ENCODE results near the gene DGKB. TPM values are rescaled to one million over a fixed set of nuclear protein-coding genes. Genes with fewer than 3 reads are reported as not detected.

The DGKB gene
- total RNA-seq, 2 donors from 2014 or later = 0.44 to 0.63 TPM

GRCh38 chr7:14147532-14147931 is 755.0 kb downstream of the DGKB start:
- TF ChIP-seq, protein P1, sequence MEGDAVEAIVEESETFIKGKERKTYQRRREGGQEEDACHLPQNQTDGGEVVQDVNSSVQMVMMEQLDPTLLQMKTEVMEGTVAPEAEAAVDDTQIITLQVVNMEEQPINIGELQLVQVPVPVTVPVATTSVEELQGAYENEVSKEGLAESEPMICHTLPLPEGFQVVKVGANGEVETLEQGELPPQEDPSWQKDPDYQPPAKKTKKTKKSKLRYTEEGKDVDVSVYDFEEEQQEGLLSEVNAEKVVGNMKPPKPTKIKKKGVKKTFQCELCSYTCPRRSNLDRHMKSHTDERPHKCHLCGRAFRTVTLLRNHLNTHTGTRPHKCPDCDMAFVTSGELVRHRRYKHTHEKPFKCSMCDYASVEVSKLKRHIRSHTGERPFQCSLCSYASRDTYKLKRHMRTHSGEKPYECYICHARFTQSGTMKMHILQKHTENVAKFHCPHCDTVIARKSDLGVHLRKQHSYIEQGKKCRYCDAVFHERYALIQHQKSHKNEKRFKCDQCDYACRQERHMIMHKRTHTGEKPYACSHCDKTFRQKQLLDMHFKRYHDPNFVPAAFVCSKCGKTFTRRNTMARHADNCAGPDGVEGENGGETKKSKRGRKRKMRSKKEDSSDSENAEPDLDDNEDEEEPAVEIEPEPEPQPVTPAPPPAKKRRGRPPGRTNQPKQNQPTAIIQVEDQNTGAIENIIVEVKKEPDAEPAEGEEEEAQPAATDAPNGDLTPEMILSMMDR (IDR thresholded peaks at IDR 0.05) = no peak
- Histone ChIP-seq H3K27ac (no peak overlapping the region), H3K9me3 (no peaks in the 10 kb centered on the region), H3K36me3 (no peaks in the 10 kb centered on the region), H3K27me3 (no peaks in the 10 kb centered on the region), H3K4me3 (no peak overlapping the region), H3K4me1 (no peaks in the 10 kb centered on the region)
- DNase-seq (ENCODE audit: low spot score) = no peak

- no peaks in the 10 kb centered on the region for H3K27me3 ChIP-seq
- no peak overlapping the region for H3K27ac ChIP-seq
- DNase-seq (ENCODE audit: low spot score) = no peak
- no peaks in the 10 kb centered on the region for H3K36me3 ChIP-seq
- TF ChIP-seq, protein P1 (IDR thresholded peaks at IDR 0.05) = no peak
- no peak overlapping the region for H3K4me3 ChIP-seq
- H3K4me1 ChIP-seq = no peaks in the 10 kb centered on the region
- no peaks in the 10 kb centered on the region for H3K9me3 ChIP-seq
Observed at GRCh38 chr7:14144538-14144937, 758.0 kb downstream of the DGKB start.

DNA sequence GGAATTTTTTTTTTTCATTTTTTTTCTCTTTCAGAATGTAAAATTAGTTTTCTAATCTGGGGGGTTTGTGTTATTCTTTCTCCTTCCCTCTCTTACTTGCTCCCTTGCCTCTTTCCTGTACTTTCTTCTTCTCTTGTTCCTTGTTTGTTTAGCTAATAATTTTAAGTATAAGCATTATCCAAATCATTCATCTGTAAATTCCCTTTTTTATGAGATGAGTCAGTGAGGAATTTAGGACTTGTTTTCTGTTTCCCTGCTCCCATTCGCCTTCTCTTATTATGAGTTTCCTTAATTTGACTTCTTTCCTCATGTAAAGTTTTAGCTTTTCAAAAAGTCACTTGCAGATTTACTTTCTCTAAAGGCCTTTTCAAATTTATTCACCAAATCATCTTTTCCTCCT is 758.4 kb downstream of the DGKB start:
- H3K36me3 ChIP-seq = no peaks in the 10 kb centered on the region
- no peaks in the 10 kb centered on the region for H3K27me3 ChIP-seq
- no peak overlapping the region for H3K4me3 ChIP-seq
- DNase-seq (ENCODE audit: low spot score) = no peak
- no peak overlapping the region for H3K27ac ChIP-seq
- no peaks in the 10 kb centered on the region for H3K9me3 ChIP-seq
- TF ChIP-seq, protein P1 (IDR thresholded peaks at IDR 0.05) = no peak
- H3K4me1 ChIP-seq = no peaks in the 10 kb centered on the region

- Histone ChIP-seq H3K36me3 (no peaks in the 10 kb centered on the region), H3K4me1 (no peaks in the 10 kb centered on the region), H3K27me3 (no peaks in the 10 kb centered on the region), H3K9me3 (no peaks in the 10 kb centered on the region), H3K27ac (no peak overlapping the region), H3K4me3 (no peak overlapping the region)
- DNase-seq (ENCODE audit: low spot score) = no peak
- TF ChIP-seq, protein P1 (IDR thresholded peaks at IDR 0.05) = no peak
Observed at GRCh38 chr7:14137676-14138075, 764.9 kb downstream of the DGKB start.

- H3K27me3 ChIP-seq = no peaks in the 10 kb centered on the region
- TF ChIP-seq, protein P1 (IDR thresholded peaks at IDR 0.05) = no peak
- H3K4me1 ChIP-seq = no peaks in the 10 kb centered on the region
- no peak for DNase-seq (ENCODE audit: low spot score)
- H3K36me3 ChIP-seq = no peaks in the 10 kb centered on the region
- H3K4me3 ChIP-seq = no peak overlapping the region
- H3K9me3 ChIP-seq = no peaks in the 10 kb centered on the region
- H3K27ac ChIP-seq = no peak overlapping the region
Observed at GRCh38 chr7:14133752-14134151, 768.8 kb downstream of the DGKB start.

DNA sequence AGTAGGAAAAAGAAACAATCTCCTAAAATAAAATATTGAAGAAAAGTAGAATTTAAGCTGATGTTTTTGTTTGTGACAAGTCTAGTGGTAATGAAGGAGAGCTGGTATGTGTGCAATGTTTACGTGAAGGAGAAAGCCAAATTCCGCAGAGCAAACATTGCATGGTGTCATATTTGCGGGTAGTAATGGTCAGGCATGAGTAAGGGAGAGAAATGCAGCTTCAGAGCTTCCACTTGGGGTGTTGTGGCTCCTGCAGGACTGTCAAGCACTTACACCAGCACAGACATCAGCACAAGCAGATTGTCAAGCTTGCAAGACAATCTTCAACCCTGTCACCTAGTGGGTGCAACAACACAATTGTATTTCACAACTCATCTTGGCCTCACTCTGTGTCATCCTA is 776.6 kb downstream of the DGKB start:
- no peaks in the 10 kb centered on the region for H3K9me3 ChIP-seq
- no peak overlapping the region for H3K4me3 ChIP-seq
- TF ChIP-seq, protein P1 (IDR thresholded peaks at IDR 0.05) = no peak
- H3K36me3 ChIP-seq = no peaks in the 10 kb centered on the region
- no peak for DNase-seq (ENCODE audit: low spot score)
- no peak overlapping the region for H3K27ac ChIP-seq
- H3K27me3 ChIP-seq = no peaks in the 10 kb centered on the region
- H3K4me1 ChIP-seq = no peaks in the 10 kb centered on the region
